Neural crest cell (in vitro differentiated cells): ENCODE measurements around the gene PGLYRP1. TPM values are rescaled to one million over a fixed set of nuclear protein-coding genes. Genes with fewer than 3 reads are reported as not detected.

Experiments used
- DNase-seq: peaks from one replicate; pipeline ENCODE4 v3.0.0; 2021; ENCODE audit warnings: low read depth, mixed read lengths, low spot score
- H3K27ac Mint-ChIP-seq: one replicate; pipeline ENCODE4 v1.8.0; 2021; ENCODE audit warnings: mild to moderate bottlenecking, mixed read lengths; ENCODE audit not compliant: unreplicated experiment
- H3K27me3 Mint-ChIP-seq: 2 replicates; pipeline ENCODE4 v1.8.0; 2021; ENCODE audit warnings: low read depth, mild to moderate bottlenecking, mixed read lengths
- H3K36me3 Mint-ChIP-seq: 2 replicates; pipeline ENCODE4 v1.8.0; 2021; ENCODE audit warnings: low read depth, mild to moderate bottlenecking, mixed read lengths
- H3K4me1 Mint-ChIP-seq: 2 replicates; pipeline ENCODE4 v1.8.0; 2021; ENCODE audit warnings: mixed read lengths
- H3K4me3 Mint-ChIP-seq: one replicate; pipeline ENCODE4 v1.8.0; 2021; ENCODE audit warnings: mild to moderate bottlenecking, mixed read lengths
- H3K9me3 Mint-ChIP-seq: 2 replicates; pipeline ENCODE4 v1.8.0; 2021; ENCODE audit warnings: mixed read lengths
- total RNA-seq: library from RNA; stranded (reverse); gene quantifications from 2 replicates; pipeline ENCODE4 v1.2.1, GENCODE V29; 2021
- TF ChIP-seq, protein P1 (sequence below): fragments of 200-600 bp; sonication (generic); conservative IDR thresholded peaks from 2 replicates; pipeline ENCODE4 v1.5.0; 2021; ENCODE audit warnings: antibody characterized with exemption, mild to moderate bottlenecking

The PGLYRP1 gene
- total RNA-seq, 1 donor from 2014 or later, result not detected

DNA sequence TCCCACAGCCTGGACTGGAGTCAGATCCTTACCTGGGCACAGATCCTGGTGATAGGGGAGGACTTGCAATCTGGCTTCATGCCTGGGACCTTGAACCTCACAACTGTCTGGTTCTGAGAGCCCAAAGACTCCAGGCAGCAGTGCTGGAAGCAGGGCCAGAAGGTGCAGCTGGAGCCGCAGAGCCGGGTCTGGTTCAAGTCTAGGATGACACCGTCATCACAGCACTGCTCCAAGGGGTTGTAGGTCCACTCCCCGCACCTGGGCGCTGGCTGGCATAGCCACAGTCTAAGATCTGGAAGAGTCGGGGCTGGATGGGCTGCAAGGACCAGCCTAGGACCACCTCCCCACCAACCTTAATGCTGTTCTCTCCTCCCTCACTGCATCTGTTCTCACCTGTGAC is 17.3 kb upstream of the PGLYRP1 start:
- no peak overlapping the region for H3K27ac Mint-ChIP-seq
- H3K4me3 Mint-ChIP-seq, result no peak overlapping the region
- peaks cover 21% of the 10 kb centered on the region for H3K36me3 Mint-ChIP-seq
- peaks cover 11% of the 10 kb centered on the region for H3K9me3 Mint-ChIP-seq
- DNase-seq, result no peak
- H3K4me1 Mint-ChIP-seq, result peaks cover 4% of the 10 kb centered on the region
- H3K27me3 Mint-ChIP-seq, result peaks cover 11% of the 10 kb centered on the region
- TF ChIP-seq, protein P1, sequence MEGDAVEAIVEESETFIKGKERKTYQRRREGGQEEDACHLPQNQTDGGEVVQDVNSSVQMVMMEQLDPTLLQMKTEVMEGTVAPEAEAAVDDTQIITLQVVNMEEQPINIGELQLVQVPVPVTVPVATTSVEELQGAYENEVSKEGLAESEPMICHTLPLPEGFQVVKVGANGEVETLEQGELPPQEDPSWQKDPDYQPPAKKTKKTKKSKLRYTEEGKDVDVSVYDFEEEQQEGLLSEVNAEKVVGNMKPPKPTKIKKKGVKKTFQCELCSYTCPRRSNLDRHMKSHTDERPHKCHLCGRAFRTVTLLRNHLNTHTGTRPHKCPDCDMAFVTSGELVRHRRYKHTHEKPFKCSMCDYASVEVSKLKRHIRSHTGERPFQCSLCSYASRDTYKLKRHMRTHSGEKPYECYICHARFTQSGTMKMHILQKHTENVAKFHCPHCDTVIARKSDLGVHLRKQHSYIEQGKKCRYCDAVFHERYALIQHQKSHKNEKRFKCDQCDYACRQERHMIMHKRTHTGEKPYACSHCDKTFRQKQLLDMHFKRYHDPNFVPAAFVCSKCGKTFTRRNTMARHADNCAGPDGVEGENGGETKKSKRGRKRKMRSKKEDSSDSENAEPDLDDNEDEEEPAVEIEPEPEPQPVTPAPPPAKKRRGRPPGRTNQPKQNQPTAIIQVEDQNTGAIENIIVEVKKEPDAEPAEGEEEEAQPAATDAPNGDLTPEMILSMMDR, result no peak

DNA sequence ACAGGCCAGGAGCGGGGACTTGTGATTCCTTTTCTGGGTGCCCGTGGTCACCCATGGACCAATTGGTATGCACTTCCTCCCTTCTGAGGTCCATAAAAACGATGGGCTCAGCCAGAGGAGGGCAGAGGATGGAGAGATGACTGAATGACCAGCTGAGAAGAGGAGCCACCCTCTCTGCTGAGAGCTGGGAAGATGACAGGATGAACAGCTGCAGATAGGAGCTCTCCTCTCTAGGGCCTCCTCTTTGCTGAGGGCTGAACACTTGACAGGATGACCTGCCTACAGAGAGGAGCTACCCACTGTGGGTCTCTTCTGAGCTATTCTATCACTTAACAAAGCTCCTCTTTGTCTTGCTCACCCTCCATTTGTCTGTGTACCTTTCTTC is 13.9 kb upstream of the PGLYRP1 start:
- peaks cover 4% of the 10 kb centered on the region for H3K4me1 Mint-ChIP-seq

DNA sequence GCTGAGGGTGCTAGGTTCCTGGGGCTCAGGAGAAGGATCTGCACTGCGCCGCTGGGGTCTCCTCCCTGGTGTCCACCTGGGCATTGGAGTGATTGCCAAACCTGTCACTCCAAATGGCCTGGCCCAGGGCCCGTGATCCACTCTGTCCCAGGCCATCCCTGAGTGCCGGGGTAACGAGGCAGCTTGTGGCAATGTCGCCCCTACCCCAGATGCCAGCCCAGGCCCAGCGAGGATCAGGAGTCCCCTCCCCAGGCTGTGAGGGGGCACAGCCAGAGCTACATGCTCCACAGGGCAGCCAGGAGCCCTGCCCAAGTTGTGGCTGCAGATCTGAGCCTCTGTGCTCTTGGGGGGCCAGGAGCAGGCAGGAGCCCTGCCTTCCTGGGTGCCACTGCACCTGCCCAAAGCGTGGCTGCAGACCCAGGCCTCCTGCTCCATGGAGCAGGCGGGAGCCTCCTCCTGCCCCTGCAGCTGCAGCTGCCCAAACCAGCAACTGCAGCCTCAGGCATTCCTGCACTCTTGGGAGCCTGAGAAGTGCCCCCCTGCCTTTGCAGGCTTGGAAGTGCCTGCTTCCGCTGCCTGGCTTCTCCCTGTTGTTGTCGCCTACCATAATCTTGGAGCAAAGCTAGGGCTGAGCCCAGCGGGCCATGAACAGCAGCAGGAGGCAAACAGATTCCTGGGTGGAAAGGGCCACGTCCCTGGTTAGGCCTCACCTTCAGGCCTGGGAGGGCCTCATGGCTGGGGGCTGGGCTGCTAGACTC is 13.3 kb upstream of the PGLYRP1 start:
- Mint-ChIP-seq H3K27me3 (peaks cover 3% of the 10 kb centered on the region), H3K9me3 (peaks cover 2% of the 10 kb centered on the region), H3K4me1 (peaks cover 9% of the 10 kb centered on the region), H3K27ac (no peak overlapping the region), H3K4me3 (no peak overlapping the region), H3K36me3 (peaks cover 7% of the 10 kb centered on the region)
- TF ChIP-seq, protein P1, result no peak
- no peak for DNase-seq

More for the DNA sequence above, 13.9 kb upstream of the PGLYRP1 start:
- TF ChIP-seq, protein P1, result no peak
- H3K4me3 Mint-ChIP-seq, result no peak overlapping the region
- no peak overlapping the region for H3K27ac Mint-ChIP-seq
- peaks cover 5% of the 10 kb centered on the region for H3K27me3 Mint-ChIP-seq
- DNase-seq, result no peak
- peaks cover 7% of the 10 kb centered on the region for H3K36me3 Mint-ChIP-seq
- H3K9me3 Mint-ChIP-seq, result peaks cover 2% of the 10 kb centered on the region

DNA sequence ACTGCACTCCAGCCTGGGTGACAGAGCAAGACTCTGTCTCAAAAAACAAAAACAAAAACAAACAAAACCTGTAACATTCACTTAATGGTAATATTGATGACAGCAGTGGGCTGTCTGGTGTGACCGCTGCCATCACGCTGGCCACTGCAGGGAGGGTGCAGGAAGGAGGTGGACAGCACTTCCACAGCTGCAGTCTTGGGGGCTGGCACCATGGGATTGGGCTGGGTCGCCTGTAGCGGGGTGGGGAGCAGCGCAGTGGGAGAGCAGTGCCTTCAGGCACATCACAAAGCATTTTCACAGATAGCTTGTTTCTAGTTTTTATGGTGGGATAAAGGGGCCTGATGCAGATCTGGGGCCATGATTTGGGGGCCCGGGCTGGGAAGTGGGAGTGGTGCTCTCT is 12.7 kb upstream of the PGLYRP1 start:
- H3K4me1 Mint-ChIP-seq, result peaks cover 15% of the 10 kb centered on the region
- H3K27me3 Mint-ChIP-seq, result peaks cover 2% of the 10 kb centered on the region
- DNase-seq, result no peak
- peaks cover 7% of the 10 kb centered on the region for H3K36me3 Mint-ChIP-seq
- TF ChIP-seq, protein P1, result no peak
- H3K9me3 Mint-ChIP-seq, result peaks cover 2% of the 10 kb centered on the region
- no peak overlapping the region for H3K4me3 Mint-ChIP-seq
- H3K27ac Mint-ChIP-seq, result no peak overlapping the region

DNA sequence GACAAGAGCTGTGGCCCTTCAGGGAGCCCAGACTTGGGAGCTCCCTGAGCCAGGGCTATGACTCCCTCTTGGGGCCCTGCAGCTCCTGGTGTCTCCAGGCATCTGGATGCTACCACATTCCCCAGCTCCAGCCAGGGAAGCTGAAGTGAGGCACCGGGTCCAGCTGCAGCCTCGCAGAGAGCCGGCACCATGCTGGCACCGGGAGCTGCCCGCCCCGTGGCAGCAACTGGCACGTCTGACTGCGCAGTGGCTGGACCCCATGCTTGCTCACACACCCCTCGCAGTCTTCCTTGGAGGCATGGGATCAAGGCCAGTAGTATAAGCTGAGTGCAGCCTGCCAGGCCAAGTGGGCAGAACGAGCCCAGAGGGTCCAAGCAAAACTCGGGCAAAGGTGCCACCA is 10.5 kb upstream of the PGLYRP1 start:
- Mint-ChIP-seq H3K27me3 (no peaks in the 10 kb centered on the region), H3K4me1 (peaks cover 25% of the 10 kb centered on the region), H3K9me3 (peaks cover 2% of the 10 kb centered on the region), H3K4me3 (no peak overlapping the region), H3K27ac (no peak overlapping the region), H3K36me3 (peaks cover 4% of the 10 kb centered on the region)
- TF ChIP-seq, protein P1, result no peak
- no peak for DNase-seq
